Gastrocnemius medialis (tissue), 4 donors: ENCODE results near the gene KCNIP4. TPM values are rescaled to one million over a fixed set of nuclear protein-coding genes. Genes with fewer than 3 reads are reported as not detected.

ENCODE experiments used
- ATAC-seq, 2 donors: fragments of 150-250 bp; one replicate each; pipeline ENCODE4 v1.9.1; 2016
- DNase-seq, 2 donors: peaks; one replicate each; pipeline ENCODE4 v3.0.0-alpha.2; 2019
- H3K27ac ChIP-seq, 4 donors: fragments of 200-600 bp; sonication (generic); 1 replicate in 1 of 4; 2 replicates in 3 of 4; pipeline ENCODE4 v1.5.1; 2016 to 2018; ENCODE audit warnings: mild to moderate bottlenecking in 2 of 4, moderate library complexity in 1 of 4
- H3K27me3 ChIP-seq, 3 donors: fragments of 200-600 bp; sonication (generic) in 2 of 3; 1 replicate in 1 of 3; 2 replicates in 2 of 3; pipeline versions ENCODE4 v1.5.1 to v1.6.0; 2016 to 2019; ENCODE audit warnings: mild to moderate bottlenecking in 1 of 3, moderate library complexity in 1 of 3
- H3K36me3 ChIP-seq, 2 donors: fragments of 200-600 bp; sonication (generic) in 1 of 2; one replicate each; pipeline ENCODE4 v1.5.1; 2017 to 2018
- H3K4me1 ChIP-seq, 2 donors: fragments of 200-600 bp; sonication (generic) in 1 of 2; one replicate each; pipeline ENCODE4 v1.5.1; 2016 to 2017; ENCODE audit warnings: mild to moderate bottlenecking in 2 of 2
- H3K4me3 ChIP-seq, 4 donors: fragments of 200-600 bp; sonication (generic) in 3 of 4; 1 replicate in 1 of 4; 2 replicates in 3 of 4; pipeline ENCODE4 v1.5.1; 2016 to 2019; ENCODE audit warnings: mild to moderate bottlenecking in 2 of 4
- H3K9me3 ChIP-seq, 3 donors: fragments of 200-600 bp; sonication (generic) in 2 of 3; 1 replicate in 1 of 3; 2 replicates in 2 of 3; pipeline ENCODE4 v1.5.1; 2016 to 2019
- POLR2A ChIP-seq, 2 donors: fragments of 450-650 bp; IDR thresholded peaks; one replicate each; pipeline ENCODE4 v1.6.1; 2017; ENCODE audit warnings: antibody characterized with exemption in 2 of 2, mild to moderate bottlenecking in 2 of 2, moderate library complexity in 2 of 2
- in situ Hi-C, 4 donors: fragments of 200-750 bp; cut with MboI; loops; one replicate each; pipeline versions ENCODE4 v1.15.0 to v1.8.0; 2017; ENCODE audit warnings: low sequenced_read_pairs in 4 of 4
- intact Hi-C: fragments of 100-400 bp; cut with DNase I; formaldehyde crosslinking; loops from one replicate; pipeline ENCODE4 v1.15.1; 2023; ENCODE audit warnings: low total_unique reads
- total RNA-seq, 4 donors: library from RNA; depleted of rRNA; stranded (reverse); fragments of >200 nt; gene quantifications; one replicate each; pipeline versions ENCODE4 v1.1.0 to v1.2.3, GENCODE V29; 2016
- TF ChIP-seq, protein P1 (sequence below), 5 experiments: fragments of 450-650 bp in 3 of 5; fragments of 200-600 bp in 2 of 5; sonication (generic) in 2 of 5; IDR thresholded peaks in 4 of 5; conservative IDR thresholded peaks in 1 of 5; 1 replicate in 4 of 5; 2 replicates in 1 of 5; pipeline ENCODE4 v1.5.1; 2016 to 2019; ENCODE audit warnings: antibody characterized with exemption in 5 of 5, mild to moderate bottlenecking in 3 of 5, moderate library complexity in 3 of 5

KCNIP4 gene
- total RNA-seq, 4 donors from 2014 or later: not detected

DNA sequence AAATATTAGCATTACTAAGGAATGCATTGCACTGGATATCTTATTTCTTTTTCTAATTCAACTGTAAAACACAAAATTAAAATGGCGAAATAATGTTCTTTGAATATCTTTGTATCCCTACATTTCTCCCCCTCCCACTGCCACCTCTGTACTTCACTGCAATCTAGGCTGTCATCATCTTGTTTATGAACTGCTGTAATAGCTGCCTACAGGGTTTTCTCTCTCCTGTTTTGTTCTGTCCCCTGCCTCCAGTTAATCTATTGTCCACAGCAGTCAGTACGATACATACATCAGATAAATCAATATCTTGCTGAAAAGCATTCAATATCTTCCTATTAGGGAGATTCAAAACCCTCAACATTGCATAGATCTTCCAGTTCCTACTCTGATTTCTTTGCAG, 528.4 kb downstream of the KCNIP4 start:
- Histone ChIP-seq H3K4me1 (no peaks in the 10 kb centered on the region), H3K27ac (no peak overlapping the region), H3K9me3 (no peaks in the 10 kb centered on the region), H3K36me3 (no peaks in the 10 kb centered on the region), H3K27me3 (no peaks in the 10 kb centered on the region), H3K4me3 (no peak overlapping the region)
- in situ Hi-C loops: no loop called here
- ATAC-seq (no peak), DNase-seq (no peak)
- intact Hi-C loops: no loop called here
- TF ChIP-seq POLR2A (IDR thresholded peaks at IDR 0.05): no peak
- TF ChIP-seq, protein P1, sequence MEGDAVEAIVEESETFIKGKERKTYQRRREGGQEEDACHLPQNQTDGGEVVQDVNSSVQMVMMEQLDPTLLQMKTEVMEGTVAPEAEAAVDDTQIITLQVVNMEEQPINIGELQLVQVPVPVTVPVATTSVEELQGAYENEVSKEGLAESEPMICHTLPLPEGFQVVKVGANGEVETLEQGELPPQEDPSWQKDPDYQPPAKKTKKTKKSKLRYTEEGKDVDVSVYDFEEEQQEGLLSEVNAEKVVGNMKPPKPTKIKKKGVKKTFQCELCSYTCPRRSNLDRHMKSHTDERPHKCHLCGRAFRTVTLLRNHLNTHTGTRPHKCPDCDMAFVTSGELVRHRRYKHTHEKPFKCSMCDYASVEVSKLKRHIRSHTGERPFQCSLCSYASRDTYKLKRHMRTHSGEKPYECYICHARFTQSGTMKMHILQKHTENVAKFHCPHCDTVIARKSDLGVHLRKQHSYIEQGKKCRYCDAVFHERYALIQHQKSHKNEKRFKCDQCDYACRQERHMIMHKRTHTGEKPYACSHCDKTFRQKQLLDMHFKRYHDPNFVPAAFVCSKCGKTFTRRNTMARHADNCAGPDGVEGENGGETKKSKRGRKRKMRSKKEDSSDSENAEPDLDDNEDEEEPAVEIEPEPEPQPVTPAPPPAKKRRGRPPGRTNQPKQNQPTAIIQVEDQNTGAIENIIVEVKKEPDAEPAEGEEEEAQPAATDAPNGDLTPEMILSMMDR (IDR thresholded peaks at IDR 0.05 in 4 of 5, conservative IDR thresholded peaks at IDR 0.05 in 1 of 5): no peak

DNA sequence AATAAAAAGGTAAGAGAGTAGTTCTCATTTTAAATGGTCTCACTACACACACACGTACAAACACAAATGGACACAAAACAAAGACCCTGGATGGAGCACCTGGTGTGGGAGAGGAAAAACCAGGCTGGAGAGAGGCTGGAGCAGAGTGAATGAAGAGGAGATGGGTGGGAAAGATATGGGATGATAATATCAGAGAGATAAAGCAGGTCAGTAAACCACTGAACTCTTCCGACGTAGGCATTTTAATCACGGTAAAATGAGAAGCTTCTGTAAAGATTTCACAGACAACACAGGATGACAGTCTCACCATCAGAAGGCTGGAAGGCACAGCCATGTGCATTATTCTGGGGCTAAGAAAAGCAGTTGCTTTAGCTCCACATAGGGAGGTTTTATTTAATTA, 532.8 kb downstream of the KCNIP4 start:
- intact Hi-C loops: no loop called here
- in situ Hi-C loops: no loop called here
- Histone ChIP-seq H3K4me3 (no peak overlapping the region), H3K27ac (no peak overlapping the region), H3K9me3 (no peaks in the 10 kb centered on the region), H3K27me3 (no peaks in the 10 kb centered on the region), H3K4me1 (no peaks in the 10 kb centered on the region), H3K36me3 (no peaks in the 10 kb centered on the region)
- TF ChIP-seq, protein P1 (IDR thresholded peaks at IDR 0.05 in 4 of 5, conservative IDR thresholded peaks at IDR 0.05 in 1 of 5): no peak
- no peak for TF ChIP-seq POLR2A (IDR thresholded peaks at IDR 0.05)
- ATAC-seq (no peak), DNase-seq (no peak)

GRCh38 chr4:21413807-21414370, 534.7 kb downstream of the KCNIP4 start:
- in situ Hi-C loops (no loop called here), intact Hi-C loops (no loop called here)
- no peaks in the 10 kb centered on the region for H3K36me3 ChIP-seq
- no peaks in the 10 kb centered on the region for H3K4me1 ChIP-seq
- ATAC-seq (no peak), DNase-seq (no peak)
- H3K27ac ChIP-seq: no peak overlapping the region
- TF ChIP-seq POLR2A (IDR thresholded peaks at IDR 0.05): no peak
- TF ChIP-seq, protein P1 (IDR thresholded peaks at IDR 0.05 in 4 of 5, conservative IDR thresholded peaks at IDR 0.05 in 1 of 5): no peak
- no peak overlapping the region for H3K4me3 ChIP-seq
- H3K9me3 ChIP-seq: no peaks in the 10 kb centered on the region
- no peaks in the 10 kb centered on the region for H3K27me3 ChIP-seq

GRCh38 chr4:21411086-21411485, 537.5 kb downstream of the KCNIP4 start:
- Histone ChIP-seq H3K4me3 (no peak overlapping the region), H3K9me3 (no peaks in the 10 kb centered on the region), H3K4me1 (no peaks in the 10 kb centered on the region), H3K36me3 (no peaks in the 10 kb centered on the region), H3K27me3 (no peaks in the 10 kb centered on the region), H3K27ac (no peak overlapping the region)
- TF ChIP-seq, protein P1 (IDR thresholded peaks at IDR 0.05 in 4 of 5, conservative IDR thresholded peaks at IDR 0.05 in 1 of 5): no peak
- no peak for TF ChIP-seq POLR2A (IDR thresholded peaks at IDR 0.05)
- in situ Hi-C loops (no loop called here), intact Hi-C loops (no loop called here)
- DNase-seq (no peak), ATAC-seq (no peak)

DNA sequence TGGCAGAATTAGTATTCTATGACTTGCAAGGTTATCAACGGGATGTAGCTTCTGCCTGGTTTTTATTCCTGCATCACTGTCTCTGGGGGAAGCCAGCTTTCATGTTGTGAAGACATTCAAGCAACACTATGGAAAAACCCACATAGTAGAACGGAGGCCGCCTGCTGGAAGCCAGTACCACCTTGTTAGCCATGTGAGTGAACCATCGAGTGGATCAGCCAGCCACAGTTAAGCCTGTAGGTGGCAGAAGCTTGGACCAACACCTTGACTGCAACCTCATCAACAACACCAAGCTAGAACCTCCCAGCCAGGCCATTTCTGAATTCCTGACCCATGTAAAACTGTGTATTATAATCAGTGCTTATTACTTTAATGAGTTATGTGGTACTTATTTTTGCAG, 538.2 kb downstream of the KCNIP4 start:
- in situ Hi-C loops (no loop called here), intact Hi-C loops (no loop called here)
- no peaks in the 10 kb centered on the region for H3K4me1 ChIP-seq
- TF ChIP-seq, protein P1 (IDR thresholded peaks at IDR 0.05 in 4 of 5, conservative IDR thresholded peaks at IDR 0.05 in 1 of 5): no peak
- TF ChIP-seq POLR2A (IDR thresholded peaks at IDR 0.05): no peak
- H3K27ac ChIP-seq: no peak overlapping the region
- DNase-seq (no peak), ATAC-seq (no peak)
- H3K4me3 ChIP-seq: no peak overlapping the region
- no peaks in the 10 kb centered on the region for H3K27me3 ChIP-seq
- H3K36me3 ChIP-seq: no peaks in the 10 kb centered on the region
- H3K9me3 ChIP-seq: no peaks in the 10 kb centered on the region
